ENCODE data around the gene AVPR2. TPM values are rescaled to one million over a fixed set of nuclear protein-coding genes. Genes with fewer than 3 reads are reported as not detected.

The AVPR2 gene
- total and polyA plus RNA-seq, 9 of the 15 experiments (the other 6 are each of a cell fraction or from before 2014, with no cell fraction given) = not detected

DNA sequence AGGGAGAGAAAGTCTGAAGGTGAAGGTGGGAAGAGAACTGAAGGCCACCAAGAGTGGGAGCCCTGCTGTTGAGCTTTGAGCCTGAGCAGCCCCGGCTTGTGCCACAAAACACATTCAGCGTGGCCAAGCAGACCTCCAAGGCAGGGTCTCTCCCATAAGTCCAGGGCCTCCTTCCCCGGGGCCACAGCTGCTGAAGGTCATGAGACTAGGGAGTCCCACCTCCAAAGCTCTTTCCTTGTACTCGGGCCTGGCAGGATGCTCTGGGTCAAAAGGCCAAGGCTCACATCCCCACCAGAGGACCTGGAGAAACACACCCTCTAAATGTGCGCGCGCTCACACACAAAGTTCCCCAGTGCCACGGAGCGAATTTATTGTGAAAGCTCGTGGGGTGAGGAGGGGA lies 25.1 kb downstream of the AVPR2 start (continued):
- TF ChIP-seq, protein P1, sequence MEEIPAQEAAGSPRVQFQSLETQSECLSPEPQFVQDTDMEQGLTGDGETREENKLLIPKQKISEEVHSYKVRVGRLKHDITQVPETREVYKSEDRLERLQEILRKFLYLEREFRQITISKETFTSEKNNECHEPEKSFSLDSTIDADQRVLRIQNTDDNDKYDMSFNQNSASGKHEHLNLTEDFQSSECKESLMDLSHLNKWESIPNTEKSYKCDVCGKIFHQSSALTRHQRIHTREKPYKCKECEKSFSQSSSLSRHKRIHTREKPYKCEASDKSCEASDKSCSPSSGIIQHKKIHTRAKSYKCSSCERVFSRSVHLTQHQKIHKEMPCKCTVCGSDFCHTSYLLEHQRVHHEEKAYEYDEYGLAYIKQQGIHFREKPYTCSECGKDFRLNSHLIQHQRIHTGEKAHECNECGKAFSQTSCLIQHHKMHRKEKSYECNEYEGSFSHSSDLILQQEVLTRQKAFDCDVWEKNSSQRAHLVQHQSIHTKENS (CRISPR knock-in tag; IDR thresholded peaks at IDR 0.05) = no peak
- TF ChIP-seq, protein P2, sequence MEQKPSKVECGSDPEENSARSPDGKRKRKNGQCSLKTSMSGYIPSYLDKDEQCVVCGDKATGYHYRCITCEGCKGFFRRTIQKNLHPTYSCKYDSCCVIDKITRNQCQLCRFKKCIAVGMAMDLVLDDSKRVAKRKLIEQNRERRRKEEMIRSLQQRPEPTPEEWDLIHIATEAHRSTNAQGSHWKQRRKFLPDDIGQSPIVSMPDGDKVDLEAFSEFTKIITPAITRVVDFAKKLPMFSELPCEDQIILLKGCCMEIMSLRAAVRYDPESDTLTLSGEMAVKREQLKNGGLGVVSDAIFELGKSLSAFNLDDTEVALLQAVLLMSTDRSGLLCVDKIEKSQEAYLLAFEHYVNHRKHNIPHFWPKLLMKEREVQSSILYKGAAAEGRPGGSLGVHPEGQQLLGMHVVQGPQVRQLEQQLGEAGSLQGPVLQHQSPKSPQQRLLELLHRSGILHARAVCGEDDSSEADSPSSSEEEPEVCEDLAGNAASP (IDR thresholded peaks at IDR 0.05) = no peak
- no peak for TF ChIP-seq RNF2 (IDR thresholded peaks at IDR 0.05)
- TF ChIP-seq, protein P3, sequence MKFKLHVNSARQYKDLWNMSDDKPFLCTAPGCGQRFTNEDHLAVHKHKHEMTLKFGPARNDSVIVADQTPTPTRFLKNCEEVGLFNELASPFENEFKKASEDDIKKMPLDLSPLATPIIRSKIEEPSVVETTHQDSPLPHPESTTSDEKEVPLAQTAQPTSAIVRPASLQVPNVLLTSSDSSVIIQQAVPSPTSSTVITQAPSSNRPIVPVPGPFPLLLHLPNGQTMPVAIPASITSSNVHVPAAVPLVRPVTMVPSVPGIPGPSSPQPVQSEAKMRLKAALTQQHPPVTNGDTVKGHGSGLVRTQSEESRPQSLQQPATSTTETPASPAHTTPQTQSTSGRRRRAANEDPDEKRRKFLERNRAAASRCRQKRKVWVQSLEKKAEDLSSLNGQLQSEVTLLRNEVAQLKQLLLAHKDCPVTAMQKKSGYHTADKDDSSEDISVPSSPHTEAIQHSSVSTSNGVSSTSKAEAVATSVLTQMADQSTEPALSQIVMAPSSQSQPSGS (CRISPR knock-in tag; IDR thresholded peaks at IDR 0.05) = no peak
- TF ChIP-seq, protein P4, sequence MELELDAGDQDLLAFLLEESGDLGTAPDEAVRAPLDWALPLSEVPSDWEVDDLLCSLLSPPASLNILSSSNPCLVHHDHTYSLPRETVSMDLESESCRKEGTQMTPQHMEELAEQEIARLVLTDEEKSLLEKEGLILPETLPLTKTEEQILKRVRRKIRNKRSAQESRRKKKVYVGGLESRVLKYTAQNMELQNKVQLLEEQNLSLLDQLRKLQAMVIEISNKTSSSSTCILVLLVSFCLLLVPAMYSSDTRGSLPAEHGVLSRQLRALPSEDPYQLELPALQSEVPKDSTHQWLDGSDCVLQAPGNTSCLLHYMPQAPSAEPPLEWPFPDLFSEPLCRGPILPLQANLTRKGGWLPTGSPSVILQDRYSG (tag; conservative IDR thresholded peaks at IDR 0.05; ENCODE audit: low read depth) = no peak
- TF ChIP-seq DPF2 (IDR thresholded peaks at IDR 0.05) = no peak
- TF ChIP-seq CBFA2T2 (conservative IDR thresholded peaks at IDR 0.05) = no peak
- no peak for TF ChIP-seq ZNF668 (CRISPR knock-in tag; IDR thresholded peaks at IDR 0.05)
- TF ChIP-seq NFIX (CRISPR knock-in tag; IDR thresholded peaks at IDR 0.05; ENCODE audit: low read depth) = no peak
- TF ChIP-seq JUNB (CRISPR knock-in tag; conservative IDR thresholded peaks at IDR 0.05) = no peak

All from K562 (cell line).